GM19463 (cell line): ENCODE data around the gene TSHZ2.

Source experiments
- ATAC-seq: cut with Tn5 transposase; IDR thresholded peaks from one replicate; pipeline ENCODE4 v1.9.1; 2021; ENCODE audit warnings: mild to moderate bottlenecking, moderate library complexity; ENCODE audit not compliant: unreplicated experiment

TSHZ2 gene

GRCh38 chr20:53157443-53158408 lies 185.6 kb downstream of the TSHZ2 start:
- ATAC-seq = no peak

GRCh38 chr20:53159160-53159559 lies 187.0 kb downstream of the TSHZ2 start:
- no peak for ATAC-seq

GRCh38 chr20:53161073-53161472 lies 188.9 kb downstream of the TSHZ2 start:
- ATAC-seq = no peak

GRCh38 chr20:53161473-53161872 lies 189.3 kb downstream of the TSHZ2 start:
- no peak for ATAC-seq

- ATAC-seq = no peak
Observed at GRCh38 chr20:53162251-53162835, 190.2 kb downstream of the TSHZ2 start.

GRCh38 chr20:53163486-53163885 lies 191.3 kb downstream of the TSHZ2 start:
- no peak for ATAC-seq

GRCh38 chr20:53164072-53164471 lies 191.9 kb downstream of the TSHZ2 start:
- ATAC-seq = no peak

- ATAC-seq = no peak
Observed at GRCh38 chr20:53165452-53165851, 193.3 kb downstream of the TSHZ2 start.

GRCh38 chr20:53168491-53168890 lies 196.3 kb downstream of the TSHZ2 start:
- ATAC-seq = no peak

- no peak for ATAC-seq
Observed at GRCh38 chr20:53170196-53170595, 198.0 kb downstream of the TSHZ2 start.

- no peak for ATAC-seq
Observed at GRCh38 chr20:53171065-53171464, 198.9 kb downstream of the TSHZ2 start.

- no peak for ATAC-seq
Observed at GRCh38 chr20:53174454-53174853, 202.3 kb downstream of the TSHZ2 start.

GRCh38 chr20:53175135-53175780 lies 203.1 kb downstream of the TSHZ2 start:
- no peak for ATAC-seq

GRCh38 chr20:53176134-53176533 lies 204.0 kb downstream of the TSHZ2 start:
- ATAC-seq = no peak

GRCh38 chr20:53177687-53178086 lies 205.5 kb downstream of the TSHZ2 start:
- no peak for ATAC-seq

- ATAC-seq = no peak
Observed at GRCh38 chr20:53179749-53180148, 207.6 kb downstream of the TSHZ2 start.

- no peak for ATAC-seq
Observed at GRCh38 chr20:53180928-53181362, 208.8 kb downstream of the TSHZ2 start.

- ATAC-seq = no peak
Observed at GRCh38 chr20:53181866-53182376, 209.8 kb downstream of the TSHZ2 start.

- ATAC-seq = no peak
Observed at GRCh38 chr20:53183181-53183580, 211.0 kb downstream of the TSHZ2 start.

- ATAC-seq = no peak
Observed at GRCh38 chr20:53186635-53187034, 214.5 kb downstream of the TSHZ2 start.

GRCh38 chr20:53187392-53188068 lies 215.4 kb downstream of the TSHZ2 start:
- ATAC-seq = no peak
